Fibroblast of lung (primary cell): ENCODE data around the gene CSNK1A1.

Experiments used
- CTCF ChIP-seq, 2 donors: IDR thresholded peaks in 1 of 2; conservative IDR thresholded peaks in 1 of 2; 1 replicate in 1 of 2; 2 replicates in 1 of 2; pipeline ENCODE4 v1.5.1; 2011 to 2012; ENCODE audit warnings: low read length in 2 of 2, control low read depth in 1 of 2, inconsistent platforms in 1 of 2, low read depth in 1 of 2, mild to moderate bottlenecking in 1 of 2
- EZH2 ChIP-seq: IDR thresholded peaks from 2 replicates; pipeline ENCODE4 v1.5.1; 2012; ENCODE audit warnings: low read length, control low read depth, mild to moderate bottlenecking; ENCODE audit errors: missing control alignments

DNA sequence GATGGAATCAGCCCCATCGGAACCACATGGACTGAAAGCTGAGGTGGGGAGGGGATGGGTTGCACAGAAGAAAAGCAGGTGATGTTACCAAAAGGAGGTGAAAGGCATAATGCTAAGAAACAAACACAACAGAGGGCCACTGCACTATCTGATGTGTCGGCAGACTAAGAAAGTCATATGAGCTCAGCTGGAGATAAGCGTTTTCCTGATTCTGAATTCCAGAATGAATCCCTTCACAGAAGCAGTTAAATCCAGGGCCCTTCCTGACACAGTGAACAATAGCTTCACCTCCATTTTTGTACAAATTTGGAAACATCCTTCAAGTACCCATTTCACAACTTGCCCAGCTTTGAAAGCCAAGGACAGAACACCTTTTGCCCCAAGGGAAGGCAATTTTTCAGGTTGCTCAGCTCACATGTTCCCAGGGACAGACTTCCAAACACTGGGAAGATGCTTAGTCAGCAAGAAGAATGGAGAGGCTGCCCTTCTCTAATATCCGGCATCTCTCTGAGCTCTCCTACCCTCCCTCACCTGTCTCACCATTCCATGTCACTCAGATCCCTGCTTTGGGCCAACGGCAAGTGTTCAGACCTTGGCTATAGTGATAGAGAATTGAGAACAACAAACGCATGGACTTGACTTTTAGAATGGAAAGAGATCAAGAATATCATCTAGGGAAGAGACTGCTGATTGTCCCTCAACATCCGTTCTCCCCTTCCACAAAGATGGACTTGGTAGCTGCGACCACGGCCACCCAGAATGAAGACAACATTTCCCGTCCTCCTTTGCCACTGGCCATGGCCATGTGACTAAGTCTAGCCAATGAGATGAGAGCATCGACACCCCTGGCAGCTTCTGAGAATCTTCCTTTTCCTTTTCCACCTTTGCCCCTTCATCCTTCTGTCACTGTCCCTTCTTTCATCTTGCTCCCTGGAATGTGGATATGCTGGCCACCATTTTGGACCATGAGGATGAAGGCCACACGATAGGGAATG, 103.6 kb downstream of the CSNK1A1 start:
- TF ChIP-seq CTCF (conservative IDR thresholded peaks at IDR 0.05 in 1 of 2, IDR thresholded peaks at IDR 0.05 in 1 of 2; ENCODE audit: low read depth in 1 of 2, low read length in 2 of 2): no peak
- TF ChIP-seq EZH2: no peak
